ENCODE results near the gene KCTD4.
"Not testable (repeated sequence)": the region's sequence is repeated elsewhere in the genome, so short reads cannot be mapped to it uniquely, and the experiment has no call there.

The KCTD4 gene

DNA sequence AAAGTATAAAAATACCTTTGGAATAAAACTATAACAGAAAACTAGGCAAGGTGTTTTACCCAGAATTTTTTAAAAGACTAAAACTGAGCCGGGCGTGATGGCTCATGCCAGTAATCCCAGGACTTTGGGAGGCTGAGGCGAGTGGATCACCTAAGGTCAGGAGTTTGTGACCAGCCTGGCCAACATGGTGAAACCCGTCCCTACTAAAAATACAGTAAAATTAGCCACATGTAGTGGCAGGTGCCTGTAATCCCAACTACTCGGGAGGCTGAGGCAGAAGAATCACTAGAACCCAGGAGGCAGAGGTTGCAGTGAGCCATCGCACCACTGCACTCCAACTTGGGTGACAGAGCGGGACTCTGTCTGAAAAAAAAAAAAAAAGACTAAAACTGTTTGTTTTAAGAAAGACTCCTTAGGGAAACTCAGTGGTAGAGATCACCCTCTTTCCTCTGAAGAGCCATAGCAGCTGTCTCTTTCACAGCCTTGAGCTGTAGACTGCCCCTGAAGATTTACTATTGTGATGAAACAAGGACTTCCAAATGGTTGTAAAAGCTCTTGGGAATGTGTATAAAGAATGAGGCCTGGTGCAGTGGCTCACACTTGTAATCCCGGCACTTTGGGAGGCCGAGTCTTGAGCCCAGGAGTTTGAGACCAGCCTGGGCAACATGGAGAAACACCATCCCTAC is 14.7 kb upstream of the KCTD4 start:
- DNase-seq, result no peak

DNA sequence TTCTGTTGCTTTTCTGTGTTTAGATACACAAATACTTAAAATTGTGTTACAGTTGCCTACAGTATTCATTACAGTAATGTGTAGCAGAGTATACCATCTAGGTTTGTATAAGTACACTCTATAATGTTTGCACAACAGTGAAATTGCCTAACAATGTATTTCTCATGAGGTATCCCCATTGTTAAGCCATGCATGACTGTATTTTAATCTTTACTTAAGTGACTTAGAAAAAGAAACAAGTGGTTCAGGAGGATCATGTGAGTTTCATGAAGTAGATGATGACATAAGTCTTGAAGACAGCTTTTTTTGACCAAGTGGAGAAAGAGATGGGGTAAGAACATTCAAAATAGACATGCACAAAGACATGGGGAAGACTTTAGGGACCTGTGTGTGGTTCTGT is 8.4 kb upstream of the KCTD4 start:
- no peak for DNase-seq

DNA sequence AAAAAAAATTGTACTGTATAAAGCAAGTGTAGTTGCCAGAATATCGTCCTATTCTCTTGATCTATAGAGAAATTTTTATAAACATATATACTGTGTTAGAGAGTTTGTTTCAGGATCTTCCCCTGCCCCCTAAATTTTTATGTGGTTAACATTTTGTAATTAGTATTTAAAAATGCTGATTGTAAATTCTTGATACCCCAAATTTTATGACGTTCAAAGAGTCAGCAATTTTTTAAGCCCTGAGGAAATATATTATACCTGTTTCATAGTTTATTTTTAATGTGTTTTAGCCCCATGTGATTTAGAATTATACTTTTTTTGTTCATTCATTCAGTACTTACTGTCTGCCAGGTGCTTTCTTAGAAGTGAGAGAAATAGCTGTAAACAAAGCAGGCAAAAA is 7.3 kb upstream of the KCTD4 start:
- DNase-seq, result no peak

DNA sequence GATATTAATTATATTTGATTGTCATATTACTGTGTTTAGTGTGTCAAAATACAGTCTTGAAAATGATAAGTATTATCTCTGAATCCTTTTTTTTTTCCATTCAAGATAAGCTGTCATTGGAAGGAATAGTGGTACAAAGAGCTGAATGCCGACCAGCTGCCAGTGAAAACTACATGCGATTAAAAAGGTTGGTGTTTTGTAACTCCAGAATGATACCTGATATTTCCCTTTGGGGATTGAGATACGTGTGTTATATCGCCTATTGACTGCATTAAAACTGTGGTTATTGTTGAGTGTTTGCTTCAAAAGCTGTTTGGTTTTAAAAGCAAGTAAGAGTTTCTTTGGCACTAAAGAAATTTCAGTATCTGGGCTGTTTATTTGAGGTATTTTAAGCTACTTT is 6.5 kb upstream of the KCTD4 start:
- DNase-seq, result no peak

DNA sequence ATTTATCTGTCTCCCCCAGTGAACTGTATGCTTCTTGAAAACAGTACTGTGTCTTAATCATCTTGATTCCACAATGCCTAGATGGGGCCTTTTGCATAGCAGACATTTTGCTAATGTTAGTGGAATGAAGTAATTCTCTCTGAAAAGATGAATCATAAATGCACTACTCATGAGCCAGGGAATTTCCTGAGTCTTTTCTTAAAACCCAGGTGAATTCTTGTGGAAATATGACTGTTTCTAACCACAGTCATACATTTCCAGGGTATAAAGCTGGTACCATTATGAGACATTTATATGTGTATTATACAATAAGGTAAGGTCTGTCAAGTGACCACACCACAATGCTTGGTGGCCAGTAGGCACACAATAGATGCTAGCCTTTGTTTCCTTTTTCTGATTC is 5.5 kb upstream of the KCTD4 start:
- no peak for DNase-seq

DNA sequence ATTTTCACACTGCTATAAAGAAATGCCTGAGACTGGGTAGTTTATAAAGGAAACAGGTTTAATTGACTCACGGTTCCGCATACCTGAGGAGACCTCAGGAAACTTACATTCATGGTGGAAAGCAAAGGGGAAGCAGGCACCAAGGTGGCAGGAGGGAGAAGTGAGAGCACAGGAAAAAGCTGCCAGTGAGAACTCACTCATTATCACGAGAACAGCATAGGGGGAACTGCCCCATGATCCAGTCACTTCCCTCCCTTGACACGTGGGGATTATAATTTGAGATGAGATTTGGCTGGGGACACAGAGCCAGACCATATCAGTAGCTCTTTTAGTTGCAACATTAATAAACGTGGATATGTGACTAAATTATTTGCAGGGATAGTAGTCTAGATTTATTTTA is 4.3 kb upstream of the KCTD4 start:
- no peak for DNase-seq

DNA sequence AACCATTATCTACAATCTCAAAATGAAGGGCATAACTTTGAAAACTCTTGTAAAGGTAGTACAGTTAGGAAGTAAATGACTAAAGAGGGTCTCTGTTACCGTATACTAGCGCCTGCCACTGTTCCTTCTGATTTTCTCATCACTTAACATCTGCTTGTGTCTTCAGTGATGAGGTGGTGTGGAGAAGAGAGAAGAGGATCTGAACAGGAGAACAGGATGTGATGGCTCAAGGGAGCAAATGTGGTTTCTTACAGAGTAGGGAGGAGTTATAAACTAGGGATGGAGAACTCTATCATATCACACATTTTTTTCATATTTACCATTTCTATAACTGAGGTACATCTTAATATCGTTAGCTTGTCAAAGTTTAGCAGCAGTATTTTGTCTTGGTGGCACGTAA is 1.1 kb downstream of the KCTD4 start:
- no peak for DNase-seq

DNA sequence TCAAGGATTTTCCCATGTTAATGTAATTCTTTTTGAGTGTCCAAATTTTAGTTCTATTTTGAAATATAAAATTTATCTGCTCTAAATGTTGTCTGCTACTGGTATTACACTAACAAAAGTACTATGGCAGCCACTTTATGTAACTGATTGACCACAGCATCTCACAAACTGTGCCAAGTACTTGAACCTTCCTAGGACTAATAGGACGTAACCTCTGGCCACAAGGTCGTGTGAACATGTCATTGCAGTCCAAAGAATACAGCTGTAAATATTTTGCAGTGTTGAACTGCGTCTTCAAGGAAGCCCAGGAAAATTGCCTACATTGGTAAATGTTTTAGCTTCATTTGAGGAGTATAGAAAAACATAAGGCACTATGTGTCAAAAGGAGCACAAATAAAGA is 1.9 kb downstream of the KCTD4 start:
- DNase-seq, result no peak

DNA sequence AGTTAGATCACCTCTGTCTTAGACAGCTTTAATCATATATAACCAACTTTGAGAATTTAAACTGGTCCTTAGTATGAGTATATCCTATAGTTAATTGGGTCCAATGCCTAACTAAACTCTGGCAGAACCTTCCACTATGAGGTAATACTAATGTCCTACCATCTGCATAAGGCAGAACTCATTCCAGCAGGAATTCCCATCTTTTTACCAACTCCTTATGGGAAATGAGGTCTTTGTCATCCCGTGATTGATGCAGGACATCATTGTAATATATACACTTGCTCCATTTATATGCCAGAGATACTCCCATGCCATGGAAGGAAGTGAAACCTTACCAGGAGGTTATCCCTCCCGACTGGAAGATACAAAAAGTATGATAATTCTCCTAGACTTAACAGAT is 2.8 kb downstream of the KCTD4 start:
- no peak for DNase-seq

DNA sequence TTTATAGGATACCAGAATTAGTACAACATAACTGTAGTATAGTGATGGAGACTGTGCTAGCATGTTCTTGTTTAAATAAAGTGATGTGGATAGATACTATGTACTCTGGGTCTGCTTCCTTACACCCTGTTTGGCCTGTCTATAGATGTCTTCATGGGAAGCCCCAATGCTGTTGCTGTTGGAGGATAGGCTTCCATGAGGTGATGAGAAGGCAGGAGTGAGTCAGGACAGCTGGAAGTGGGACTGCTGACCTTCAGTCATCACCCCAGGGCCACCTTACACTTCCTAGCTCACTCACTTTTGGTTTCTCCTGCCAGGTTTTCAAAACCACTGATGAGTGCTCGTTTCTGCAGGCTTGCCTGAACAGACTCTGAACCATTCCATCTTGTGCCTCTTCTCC is 4.2 kb downstream of the KCTD4 start:
- no peak for DNase-seq

DNA sequence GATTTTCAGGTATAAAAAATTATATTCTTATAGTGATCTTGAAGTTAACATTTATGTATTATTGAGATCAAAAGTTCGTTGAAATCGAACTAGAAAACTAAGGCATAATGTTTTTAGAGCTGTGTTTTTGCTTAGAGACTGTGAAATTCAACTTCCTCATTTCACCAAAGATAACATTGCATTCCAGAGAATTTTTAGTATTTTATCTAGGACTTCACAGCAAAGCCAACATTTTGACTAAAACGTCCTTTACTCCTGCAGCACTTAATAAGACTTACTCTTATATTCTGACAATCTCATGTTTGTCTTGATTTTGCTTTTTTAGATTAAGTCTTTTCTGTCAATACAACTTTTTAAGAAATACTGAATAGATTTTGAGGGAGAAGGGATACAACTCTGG is 4.7 kb downstream of the KCTD4 start:
- DNase-seq, result no peak

DNA sequence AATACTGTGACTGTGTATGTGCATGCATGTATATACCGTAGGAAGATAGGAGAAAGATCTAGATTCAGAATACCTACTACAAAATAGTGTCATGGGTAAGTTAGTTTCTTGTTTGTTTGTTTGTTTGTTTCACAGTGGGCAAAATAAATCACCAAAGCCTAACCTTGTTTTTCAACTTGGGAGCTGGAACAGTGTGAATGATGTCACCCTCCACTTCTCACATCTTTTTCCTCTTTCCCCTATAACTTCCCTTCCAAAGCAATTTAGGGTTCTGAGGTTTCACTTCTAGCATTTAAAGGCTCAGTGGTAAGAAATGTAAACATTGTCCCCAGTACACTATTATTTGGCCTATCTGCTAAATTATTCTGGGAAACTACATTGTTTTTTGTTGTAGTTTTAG is 5.4 kb downstream of the KCTD4 start:
- no peak for DNase-seq

DNA sequence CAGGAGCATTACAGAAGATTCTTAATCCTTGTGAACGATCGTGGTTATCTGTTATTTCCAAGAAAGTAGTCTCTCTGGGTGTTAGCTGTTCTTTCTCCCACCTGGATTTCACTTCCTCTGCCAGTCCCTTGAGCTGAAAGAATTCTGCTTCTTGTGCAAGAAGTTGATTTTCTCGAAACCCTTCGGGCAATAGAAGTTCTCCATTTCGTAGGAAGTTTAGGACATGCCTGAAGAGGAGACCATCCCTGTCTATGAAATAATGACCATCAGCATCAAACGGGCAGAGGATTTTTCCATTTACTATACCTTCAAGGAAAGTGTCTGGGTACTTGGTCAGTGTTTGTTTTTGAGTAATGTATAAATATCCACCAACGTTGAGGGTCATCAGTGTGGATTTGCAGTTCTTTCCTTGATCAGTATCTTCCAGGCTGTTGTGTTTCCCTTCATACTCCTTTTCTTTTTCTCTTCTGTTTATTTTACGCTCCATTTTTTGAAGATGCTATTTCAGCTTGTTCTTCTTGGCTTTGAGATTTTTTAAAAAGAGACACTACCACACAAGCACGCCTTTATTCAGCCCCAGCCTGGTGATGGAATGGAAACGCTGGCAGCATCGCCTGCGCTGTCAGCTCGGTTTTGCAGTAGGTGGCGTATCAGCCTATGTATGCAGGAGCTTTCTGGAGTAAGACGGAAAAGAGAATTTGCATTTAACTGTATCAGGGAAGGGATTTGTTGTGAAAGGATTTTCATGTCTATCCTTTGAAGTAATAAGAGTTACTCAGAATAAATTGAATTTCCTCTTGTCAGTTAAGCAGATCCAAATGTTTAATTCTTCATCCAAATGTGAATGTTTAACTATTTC is 6.5 kb downstream of the KCTD4 start:
- DNase-seq, result no peak

DNA sequence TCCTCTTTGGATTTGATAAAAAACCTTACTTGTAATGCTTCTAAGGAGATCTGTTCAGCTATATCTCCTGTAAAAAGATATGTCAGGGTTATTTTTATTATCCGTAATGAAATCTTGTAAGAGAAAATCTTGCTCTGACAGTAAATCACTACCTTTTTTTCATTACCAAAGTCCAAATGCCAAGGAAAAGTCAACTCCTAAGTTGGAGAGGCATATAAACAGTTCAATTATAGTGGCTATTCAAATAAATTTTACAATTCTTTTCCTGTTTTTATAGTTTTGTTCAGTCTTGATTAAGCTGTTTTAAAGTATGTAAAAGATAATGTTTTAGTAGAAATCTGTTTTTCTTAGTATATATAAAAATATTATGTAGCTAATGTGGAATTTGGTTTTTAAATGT is 9.0 kb downstream of the KCTD4 start:
- no peak for DNase-seq

DNA sequence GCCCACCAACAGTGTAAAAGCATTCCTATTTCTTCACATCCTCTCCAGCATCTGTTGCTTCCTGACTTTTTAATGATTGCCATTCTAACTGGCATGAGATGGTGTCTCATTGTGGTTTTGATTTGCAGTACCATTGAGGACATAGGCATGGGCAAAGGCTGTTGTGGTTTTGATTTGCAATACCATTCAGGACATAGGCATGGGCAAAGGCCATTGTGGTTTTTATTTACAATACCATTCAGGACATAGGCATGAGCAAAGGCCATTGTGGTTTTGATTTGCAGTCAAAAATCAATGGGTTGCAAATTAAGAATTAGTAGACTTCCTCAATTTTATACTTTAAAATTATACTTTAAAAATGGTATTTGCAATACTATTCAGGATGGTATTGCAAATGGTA is 11.3 kb downstream of the KCTD4 start:
- DNase-seq, result not testable (repeated sequence)

DNA sequence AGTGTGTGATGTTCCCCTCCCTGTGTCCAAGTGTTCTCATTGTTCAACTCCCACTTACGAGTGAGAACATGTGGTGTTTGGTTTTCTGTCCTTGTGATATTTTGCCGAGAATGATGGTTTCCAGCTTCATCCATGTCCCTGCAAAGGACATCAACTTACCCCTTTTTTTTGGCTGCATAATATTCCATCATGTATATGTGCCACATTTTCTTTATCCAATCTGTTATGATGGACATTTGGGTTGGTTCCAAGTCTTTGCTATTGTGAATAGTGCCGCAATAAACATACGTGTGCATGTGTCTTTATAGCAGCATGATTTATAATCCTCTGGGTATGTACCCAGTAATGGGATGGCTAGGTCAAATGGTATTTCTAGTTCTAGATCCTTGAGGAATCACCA is 11.8 kb downstream of the KCTD4 start:
- DNase-seq, result not testable (repeated sequence)

DNA sequence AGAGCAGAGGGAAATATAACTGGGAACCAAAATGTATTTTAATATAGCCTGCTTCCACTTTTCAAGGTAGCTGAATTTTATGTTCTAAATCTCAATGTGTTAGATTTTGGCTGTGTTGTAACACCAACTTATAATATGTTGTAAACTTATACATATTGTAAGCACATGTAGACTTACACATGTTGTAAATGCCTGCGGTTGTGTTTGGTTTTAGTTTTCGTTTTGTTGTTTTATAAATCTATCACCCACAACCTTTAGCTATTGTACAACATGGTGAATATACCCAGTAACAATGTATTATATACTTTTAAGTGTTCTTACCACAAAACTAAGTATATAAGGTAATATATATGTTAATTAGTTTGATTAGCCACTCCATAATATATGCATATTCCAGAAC is 15.6 kb downstream of the KCTD4 start:
- no peak for DNase-seq

DNA sequence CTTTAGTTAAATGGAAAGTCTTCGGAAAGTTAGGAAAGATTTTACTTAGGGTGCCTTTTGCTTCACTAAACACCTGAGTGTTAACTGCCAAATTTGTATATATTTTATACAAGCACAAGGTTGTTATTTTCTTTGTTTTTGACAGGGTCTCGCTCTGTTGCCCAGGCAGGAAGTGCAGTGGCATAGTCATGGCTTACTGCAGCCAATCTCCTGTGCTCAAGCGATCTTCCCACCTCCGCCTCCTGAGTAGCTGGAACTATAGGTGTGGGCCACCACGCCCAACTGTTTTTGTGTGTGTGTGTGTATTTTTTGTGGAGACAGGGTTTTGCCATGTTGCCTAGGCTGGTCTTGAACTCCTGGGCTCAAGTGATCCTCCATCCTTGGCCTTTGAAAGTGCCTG is 16.2 kb downstream of the KCTD4 start:
- DNase-seq, result no peak

DNA sequence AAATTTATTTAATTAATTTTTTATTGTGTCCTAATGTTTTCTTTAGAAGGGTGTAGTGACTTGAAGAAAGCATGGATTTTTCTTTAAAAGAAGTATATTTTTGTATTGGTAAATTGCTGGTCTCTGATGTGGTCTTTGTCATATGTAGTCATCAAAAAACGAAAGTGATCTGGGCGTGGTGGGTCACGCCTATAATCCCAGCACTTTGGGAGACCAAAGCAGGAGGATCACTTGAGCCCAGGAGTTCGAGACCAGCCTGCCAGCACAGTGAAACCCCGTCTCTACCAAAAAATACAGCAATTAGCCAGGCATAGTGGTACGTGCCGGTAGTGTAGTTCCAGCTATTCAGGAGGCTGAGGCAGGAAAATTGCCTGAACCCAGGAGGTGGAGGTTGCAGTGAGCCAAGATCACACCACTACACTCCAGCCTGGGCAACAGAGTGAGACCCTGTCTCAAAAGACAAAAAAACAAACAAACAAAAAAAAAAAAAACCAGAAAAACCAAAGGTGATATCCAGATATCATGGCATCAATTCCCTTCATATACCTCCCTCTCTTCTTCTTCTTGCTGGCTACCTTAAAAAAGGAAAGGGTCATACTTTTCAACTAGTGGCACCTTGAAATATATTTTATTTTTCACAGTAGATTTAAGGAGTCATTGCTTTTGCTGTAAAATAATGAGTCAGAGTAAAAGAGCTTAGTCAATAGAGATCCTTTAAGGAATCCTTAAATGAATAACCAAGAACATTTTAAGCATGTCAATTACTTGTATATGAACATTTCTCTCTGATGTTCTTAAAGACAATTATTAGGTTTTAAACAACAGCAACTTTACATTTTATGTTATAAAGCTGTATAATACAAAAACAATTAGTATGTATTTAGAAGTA is 19.9 kb downstream of the KCTD4 start:
- no peak for DNase-seq

DNA sequence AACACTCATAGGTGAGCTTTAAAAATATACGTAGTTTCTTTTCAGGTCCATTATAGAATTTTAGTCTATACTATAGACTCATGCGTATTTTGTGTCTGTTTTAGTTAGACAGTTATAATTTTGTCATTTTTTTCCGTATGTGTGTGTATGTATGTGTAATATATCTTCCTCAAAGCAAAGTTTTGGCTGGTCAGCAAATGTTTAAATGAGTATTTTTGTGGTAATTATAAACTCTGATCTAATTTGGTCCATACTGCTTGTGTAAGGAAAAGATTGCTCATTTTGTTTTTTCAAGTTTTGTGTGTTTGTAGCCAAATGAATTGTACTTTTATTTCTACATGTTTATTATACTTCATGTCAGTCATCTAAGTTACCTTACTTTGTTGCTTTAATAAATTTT is 20.5 kb downstream of the KCTD4 start:
- no peak for DNase-seq

DNA sequence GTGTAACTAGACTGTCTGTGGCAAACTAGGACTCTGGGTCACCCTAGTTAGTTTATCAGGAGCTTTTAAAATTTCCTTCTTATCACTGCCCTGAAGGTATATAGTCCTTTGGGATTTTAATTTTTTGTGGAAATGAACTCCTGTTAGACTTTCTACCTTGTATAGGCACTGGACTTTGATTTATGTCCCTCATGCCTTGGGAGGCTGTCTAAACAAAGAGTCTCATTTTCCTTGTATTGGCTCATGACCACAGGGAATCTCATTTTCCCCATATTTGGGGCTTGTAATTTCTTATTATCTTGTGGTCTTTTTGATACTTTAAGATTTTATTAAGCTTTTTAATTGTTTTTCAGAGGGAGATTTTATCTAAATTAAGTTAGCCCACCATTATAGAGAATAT is 21.4 kb downstream of the KCTD4 start:
- no peak for DNase-seq

DNA sequence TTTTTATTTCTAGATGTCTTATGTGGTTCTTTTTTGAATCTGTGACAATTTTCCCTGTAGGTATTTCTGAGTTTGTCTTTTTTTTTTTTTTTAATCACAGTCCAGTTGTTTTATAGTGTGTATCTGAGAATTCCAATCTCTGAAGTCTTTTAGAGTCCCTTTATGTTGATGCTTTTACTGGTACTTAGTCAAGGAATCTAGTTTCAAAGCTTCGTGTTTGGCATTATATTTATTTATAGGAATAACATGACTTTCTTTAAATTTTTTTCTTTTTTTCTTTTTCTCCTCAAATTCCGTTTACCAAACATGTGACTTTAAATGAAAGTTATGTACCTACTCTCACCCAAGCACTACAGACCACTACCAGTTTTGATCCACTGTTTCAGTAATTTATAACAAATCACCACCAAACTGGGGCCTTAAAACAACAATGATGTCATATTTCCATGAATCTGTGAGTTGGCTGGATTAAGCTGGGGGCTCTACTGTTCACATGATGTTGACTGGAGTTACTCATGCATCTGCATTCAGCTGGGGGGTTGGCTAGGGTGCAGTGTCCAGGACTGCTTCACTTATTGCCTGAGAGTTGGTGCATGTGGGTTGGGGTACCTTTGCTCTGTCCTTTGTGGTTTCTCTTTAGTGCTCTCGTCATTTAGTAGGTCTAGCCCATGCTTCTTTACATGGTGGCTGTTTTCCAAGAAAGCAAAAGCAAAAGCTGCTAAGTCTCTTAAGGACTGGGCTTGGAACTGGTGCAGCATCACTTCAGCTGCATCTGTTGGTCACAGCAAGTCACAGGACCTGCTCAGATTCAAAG is 22.3 kb downstream of the KCTD4 start:
- no peak for DNase-seq

DNA sequence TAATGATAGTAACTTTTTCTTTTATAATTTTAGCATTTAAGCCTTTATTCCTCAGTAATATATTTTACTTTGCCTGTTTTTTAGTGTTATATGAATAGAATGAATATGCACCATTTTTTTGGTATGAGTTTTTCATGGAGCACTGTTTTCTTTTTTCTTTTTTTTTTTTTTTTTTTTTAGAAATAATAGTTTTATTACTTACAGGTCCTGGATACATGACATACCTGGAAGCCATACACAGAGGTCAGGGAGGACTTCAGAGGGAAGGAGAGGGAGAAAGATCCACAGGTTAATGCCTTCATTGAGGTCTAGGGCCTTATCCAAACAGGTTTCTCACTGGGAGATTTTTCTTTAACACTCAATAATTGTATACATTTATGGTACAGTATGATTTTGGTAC is 26.4 kb downstream of the KCTD4 start:
- DNase-seq, result no peak
